Neuronal stem cell (in vitro differentiated cells): ENCODE results near the gene KLHL25.
A peak's percentile ranks its signal among the peaks of the same experiment; 100 is the strongest.

Experiments used
- DNase-seq: peaks from one replicate; pipeline ENCODE4 v3.0.0-alpha.2; 2013; ENCODE audit warnings: low spot score
- H2AFZ ChIP-seq: one replicate; pipeline ENCODE4 v1.6.1; 2013; ENCODE audit warnings: mild to moderate bottlenecking, low read length, inconsistent platforms
- H2AK5ac ChIP-seq: 2 replicates; pipeline ENCODE4 v1.6.1; 2013; ENCODE audit warnings: low read depth, mild to moderate bottlenecking, inconsistent platforms, low read length, moderate library complexity, mixed read lengths
- H2BK120ac ChIP-seq: 2 replicates; pipeline ENCODE4 v1.6.1; 2013; ENCODE audit warnings: low read depth, mild to moderate bottlenecking, inconsistent platforms, low read length, moderate library complexity, mixed read lengths
- H2BK12ac ChIP-seq: one replicate; pipeline ENCODE4 v1.6.1; 2013; ENCODE audit warnings: low read length, inconsistent platforms
- H2BK15ac ChIP-seq: 2 replicates; pipeline ENCODE4 v1.6.1; 2013; ENCODE audit warnings: mild to moderate bottlenecking, low read length, inconsistent platforms, mixed read lengths
- H2BK5ac ChIP-seq: one replicate; pipeline ENCODE4 v1.6.1; 2013; ENCODE audit warnings: inconsistent platforms, mild to moderate bottlenecking, low read length, moderate library complexity
- H3K14ac ChIP-seq: one replicate; pipeline ENCODE4 v1.6.1; 2013; ENCODE audit warnings: low read length, inconsistent platforms
- H3K18ac ChIP-seq: 2 replicates; pipeline ENCODE4 v1.6.1; 2013; ENCODE audit warnings: low read length, inconsistent platforms
- H3K23ac ChIP-seq: 2 replicates; pipeline ENCODE4 v1.6.1; 2013; ENCODE audit warnings: low read depth, mild to moderate bottlenecking, mixed read lengths, low read length, inconsistent platforms; ENCODE audit not compliant: poor library complexity
- H3K27ac ChIP-seq: replicated peaks from 3 replicates; pipeline ENCODE4 v1.5.1; 2013; ENCODE audit warnings: low read length, inconsistent platforms
- H3K27me3 ChIP-seq, 3 experiments: 2 replicates each; pipeline ENCODE4 v1.6.1; 2013; ENCODE audit warnings: low read length in 3 of 3, mild to moderate bottlenecking in 2 of 3, inconsistent platforms in 1 of 3, low read depth in 1 of 3, mixed read lengths in 1 of 3, moderate library complexity in 1 of 3; ENCODE audit not compliant: control insufficient read depth in 3 of 3, insufficient read depth in 3 of 3
- H3K36me3 ChIP-seq, 2 donors: replicated peaks in 1 of 2; 2 replicates each; pipeline ENCODE4 v1.6.1; 2013; ENCODE audit warnings: low read length in 2 of 2; ENCODE audit not compliant: control insufficient read depth in 2 of 2, insufficient read depth in 2 of 2
- H3K4ac ChIP-seq: 2 replicates; pipeline ENCODE4 v1.6.1; 2013; ENCODE audit warnings: inconsistent platforms, mild to moderate bottlenecking, low read length, moderate library complexity
- H3K4me1 ChIP-seq, 2 donors: 1 replicate in 1 of 2; 2 replicates in 1 of 2; pipeline ENCODE4 v1.6.1; 2013; ENCODE audit warnings: low read length in 2 of 2, low read depth in 1 of 2; ENCODE audit not compliant: control insufficient read depth in 2 of 2, insufficient read depth in 1 of 2
- H3K4me2 ChIP-seq: one replicate; pipeline ENCODE4 v1.6.1; 2013; ENCODE audit warnings: mild to moderate bottlenecking, low read length, inconsistent platforms; ENCODE audit not compliant: insufficient read depth, poor library complexity, severe bottlenecking
- H3K4me3 ChIP-seq, 2 donors: 2 replicates each; pipeline ENCODE4 v1.5.1; 2013; ENCODE audit warnings: low read length in 2 of 2, mild to moderate bottlenecking in 2 of 2, inconsistent platforms in 1 of 2, moderate library complexity in 1 of 2
- H3K79me1 ChIP-seq: one replicate; pipeline ENCODE4 v1.6.1; 2013; ENCODE audit warnings: low read depth, mild to moderate bottlenecking, inconsistent platforms, low read length, moderate library complexity
- H3K9ac ChIP-seq: one replicate; pipeline ENCODE4 v1.6.1; 2013; ENCODE audit warnings: mild to moderate bottlenecking, low read depth, low read length, inconsistent platforms; ENCODE audit not compliant: poor library complexity
- H3K9me3 ChIP-seq, 2 donors: replicated peaks in 1 of 2; 2 replicates each; pipeline versions ENCODE3 to v1.6.1; 2013; ENCODE audit warnings: low read length in 2 of 2, mild to moderate bottlenecking in 2 of 2, inconsistent platforms in 1 of 2, low read depth in 1 of 2, mixed read lengths in 1 of 2, moderate library complexity in 1 of 2; ENCODE audit not compliant: control insufficient read depth in 2 of 2, insufficient read depth in 1 of 2
- H4K8ac ChIP-seq: one replicate; pipeline ENCODE4 v1.6.1; 2013; ENCODE audit warnings: low read depth, mild to moderate bottlenecking, inconsistent platforms, low read length, moderate library complexity
- H4K91ac ChIP-seq: one replicate; pipeline ENCODE4 v1.6.1; 2013; ENCODE audit warnings: low read length, low read depth, mild to moderate bottlenecking, inconsistent platforms; ENCODE audit not compliant: poor library complexity
- WGBS, 2 donors: extraction: QIAGEN DNeasy Blood & Tissue Kit; methylation state at CpG; one replicate each; pipeline ENCODE4 v1.1.7; 2013; ENCODE audit warnings: missing lambda C conversion rate in 2 of 2, mixed read lengths in 1 of 2; ENCODE audit not compliant: insufficient read length in 2 of 2, insufficient replicate concordance in 1 of 2; ENCODE audit errors: extremely low coverage in 2 of 2; 5-methylcytosine and 5-hydroxymethylcytosine counted together

Gene KLHL25

GRCh38 chr15:85780225-85780985 lies 14.3 kb downstream of the KLHL25 start:
- Histone ChIP-seq H3K4me3 (no peak overlapping the region), H3K4ac (no peak overlapping the region), H3K14ac (no peak overlapping the region), H3K9ac (no peak overlapping the region), H4K8ac (no peak overlapping the region), H3K18ac (no peak overlapping the region), H4K91ac (no peak overlapping the region), H3K36me3 (peaks cover 0 to 47% of the 10 kb centered on the region in 2 donors), H2BK120ac (no peak overlapping the region), H2AK5ac (no peak overlapping the region), H3K23ac (no peak overlapping the region), H3K9me3 (peaks cover 0 to 15% of the 10 kb centered on the region in 2 donors), H3K4me2 (no peak overlapping the region), H3K27me3 (no peaks in the 10 kb centered on the region), H2AFZ (no peak overlapping the region), H2BK5ac (no peak overlapping the region), H2BK12ac (no peak overlapping the region), H3K27ac (no peak overlapping the region), H3K79me1 (peaks cover 4% of the 10 kb centered on the region), H3K4me1 (peaks cover under 1 to 7% of the 10 kb centered on the region in 2 donors), H2BK15ac (no peak overlapping the region)
- no peak for DNase-seq
- WGBS, 2 donors: no CpG with 5 or more reads among the region's 8 CpGs

GRCh38 chr15:85779249-85779648 lies 15.5 kb downstream of the KLHL25 start:
- Histone ChIP-seq H2BK120ac (no peak overlapping the region), H3K4me3 (no peak overlapping the region), H3K9me3 (peaks cover 0 to 11% of the 10 kb centered on the region in 2 donors), H2BK15ac (no peak overlapping the region), H3K4me1 (peaks cover 0 to 7% of the 10 kb centered on the region in 2 donors), H3K27ac (no peak overlapping the region), H3K18ac (peak overlapping the region; percentile 26), H2BK5ac (no peak overlapping the region), H3K27me3 (no peaks in the 10 kb centered on the region), H3K14ac (no peak overlapping the region), H2BK12ac (no peak overlapping the region), H3K4me2 (no peak overlapping the region), H3K79me1 (peaks cover 2% of the 10 kb centered on the region), H3K9ac (no peak overlapping the region), H3K36me3 (peaks cover 0 to 40% of the 10 kb centered on the region in 2 donors), H3K23ac (no peak overlapping the region), H3K4ac (no peak overlapping the region), H4K91ac (no peak overlapping the region), H2AFZ (no peak overlapping the region), H2AK5ac (no peak overlapping the region), H4K8ac (no peak overlapping the region)
- WGBS, 2 donors: no CpG with 5 or more reads among the region's 1 CpG
- DNase-seq: no peak

GRCh38 chr15:85778107-85778776 lies 16.5 kb downstream of the KLHL25 start:
- no peak for DNase-seq
- no peak overlapping the region for H4K8ac ChIP-seq

More at GRCh38 chr15:85778107-85778776, 16.5 kb downstream of the KLHL25 start:
- H2BK15ac ChIP-seq: no peak overlapping the region
- H3K18ac ChIP-seq: peak overlapping the region; percentile 20
- no peak overlapping the region for H2BK120ac ChIP-seq
- no CpG with 5 or more reads among the region's 10 CpGs for WGBS, 2 donors
- H3K9me3 ChIP-seq: peaks cover 0 to 11% of the 10 kb centered on the region in 2 donors
- no peak overlapping the region for H4K91ac ChIP-seq
- H3K23ac ChIP-seq: no peak overlapping the region
- no peaks in the 10 kb centered on the region for H3K27me3 ChIP-seq
- no peak overlapping the region for H3K27ac ChIP-seq
- H3K79me1 ChIP-seq: peaks cover 7% of the 10 kb centered on the region
- no peak overlapping the region for H3K14ac ChIP-seq
- H2AFZ ChIP-seq: no peak overlapping the region
- H3K4me1 ChIP-seq: peaks cover 0 to 7% of the 10 kb centered on the region in 2 donors
- no peak overlapping the region for H3K4ac ChIP-seq
- no peak overlapping the region for H3K4me2 ChIP-seq
- H3K9ac ChIP-seq: no peak overlapping the region
- H3K4me3 ChIP-seq: no peak overlapping the region
- H3K36me3 ChIP-seq: peaks cover 0 to 40% of the 10 kb centered on the region in 2 donors
- H2AK5ac ChIP-seq: no peak overlapping the region
- no peak overlapping the region for H2BK12ac ChIP-seq
- no peak overlapping the region for H2BK5ac ChIP-seq
